ENCODE results near the gene ASB10. TPM values are rescaled to one million over a fixed set of nuclear protein-coding genes. Genes with fewer than 3 reads are reported as not detected.

The ASB10 gene
- total RNA-seq, 4 donors from 2014 or later: not detected

GRCh38 chr7:151137791-151138152, 49.3 kb downstream of the ASB10 start:
- no peak for DNase-seq (ENCODE audit: low spot score)
- ATAC-seq (ENCODE audit: low FRiP score): no peak
- TF ChIP-seq CTCF (IDR thresholded peaks at IDR 0.05): no peak

- DNase-seq (ENCODE audit: low spot score) (no peak), ATAC-seq (ENCODE audit: low FRiP score) (no peak)
- no peak for TF ChIP-seq CTCF (IDR thresholded peaks at IDR 0.05)
These were observed 49.9 kb downstream of the ASB10 start for GRCh38 chr7:151137076-151137675.

- DNase-seq (ENCODE audit: low spot score) (no peak), ATAC-seq (ENCODE audit: low FRiP score) (no peak)
- TF ChIP-seq CTCF (IDR thresholded peaks at IDR 0.05): no peak
These were observed 50.9 kb downstream of the ASB10 start for GRCh38 chr7:151135866-151136843.

GRCh38 chr7:151135525-151135845, 51.6 kb downstream of the ASB10 start:
- no peak for TF ChIP-seq CTCF (IDR thresholded peaks at IDR 0.05)
- ATAC-seq (ENCODE audit: low FRiP score) (no peak), DNase-seq (ENCODE audit: low spot score) (no peak)

- TF ChIP-seq CTCF (IDR thresholded peaks at IDR 0.05): no peak
- ATAC-seq (ENCODE audit: low FRiP score): no peak
- no peak for DNase-seq (ENCODE audit: low spot score)
These were observed 52.1 kb downstream of the ASB10 start for GRCh38 chr7:151134743-151135524.

- no peak for DNase-seq (ENCODE audit: low spot score)
These were observed 52.9 kb downstream of the ASB10 start for GRCh38 chr7:151133986-151134742.

More at GRCh38 chr7:151133986-151134742, 52.9 kb downstream of the ASB10 start:
- ATAC-seq (ENCODE audit: low FRiP score): no peak
- TF ChIP-seq CTCF (IDR thresholded peaks at IDR 0.05): no peak

All from omental fat pad (tissue), 4 donors.